Neutrophil (primary cell): ENCODE results near the gene STAT5A.
A peak's percentile ranks its signal among the peaks of the same experiment; 100 is the strongest.

Experiments used
- H3K27ac ChIP-seq: fragments of 200-600 bp; sonication (generic); 2 replicates; pipeline ENCODE4 v1.5.1; 2016; ENCODE audit warnings: mild to moderate bottlenecking, moderate library complexity
- H3K27me3 ChIP-seq: fragments of 200-600 bp; sonication (generic); 2 replicates; pipeline ENCODE4 v1.6.0; 2016; ENCODE audit warnings: mild to moderate bottlenecking
- H3K36me3 ChIP-seq: fragments of 200-600 bp; sonication (generic); 2 replicates; pipeline ENCODE4 v1.5.1; 2017
- H3K4me1 ChIP-seq, 2 experiments: fragments of 200-600 bp in 1 of 2; sonication (generic) in 1 of 2; 1 replicate in 1 of 2; 2 replicates in 1 of 2; pipeline versions ENCODE4 v1.5.1 to v1.6.1; 2013 to 2016; ENCODE audit warnings: low read depth in 1 of 2, low read length in 1 of 2, mild to moderate bottlenecking in 1 of 2, moderate library complexity in 1 of 2; ENCODE audit not compliant: control insufficient read depth in 1 of 2, insufficient read depth in 1 of 2
- H3K4me3 ChIP-seq, 2 experiments: fragments of 200-600 bp in 1 of 2; sonication (generic) in 1 of 2; 1 replicate in 1 of 2; 2 replicates in 1 of 2; pipeline ENCODE4 v1.5.1; 2013 to 2016; ENCODE audit warnings: low read depth in 1 of 2, low read length in 1 of 2, mild to moderate bottlenecking in 1 of 2, moderate library complexity in 1 of 2
- H3K9me3 ChIP-seq: fragments of 200-600 bp; sonication (generic); 2 replicates; pipeline ENCODE4 v1.5.1; 2016
- TF ChIP-seq, protein P1 (sequence below): fragments of 200-600 bp; sonication (generic); IDR thresholded peaks from 2 replicates; pipeline ENCODE4 v1.5.1; 2016; ENCODE audit warnings: antibody characterized with exemption

STAT5A gene

DNA sequence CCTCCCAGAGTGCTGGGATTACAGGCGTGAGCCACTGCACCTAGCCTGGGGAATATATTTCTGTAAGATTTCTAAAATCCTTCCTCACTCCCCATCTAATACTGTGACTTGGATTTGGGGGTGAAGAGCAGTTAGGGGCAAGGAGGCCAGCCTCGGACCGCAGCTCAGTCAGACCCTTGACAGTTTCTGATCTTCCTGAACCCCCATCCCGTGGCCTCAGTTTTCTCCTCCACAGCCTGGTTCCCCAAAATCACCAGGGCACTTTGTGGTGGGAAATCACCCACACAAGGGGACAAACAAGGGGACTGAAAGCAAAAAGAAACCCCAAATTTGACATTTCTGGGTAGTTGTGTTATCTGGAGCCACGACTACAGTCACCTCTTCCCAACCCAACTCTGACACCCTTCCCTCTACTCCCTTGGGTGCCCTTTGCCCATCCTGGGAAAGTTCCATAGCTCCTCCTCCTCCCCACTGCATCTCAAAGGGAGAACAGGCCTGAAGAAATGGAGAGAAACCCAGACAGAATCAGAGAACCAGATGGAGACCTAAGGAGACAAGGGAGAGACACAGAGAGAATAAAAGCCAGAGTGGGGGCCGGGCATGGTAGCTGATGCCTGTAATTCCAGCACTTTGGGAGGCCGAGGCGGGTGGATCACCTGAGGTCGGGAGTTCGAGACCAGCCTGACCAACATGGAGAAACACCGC is 2.8 kb upstream of the STAT5A start:
- H3K36me3 ChIP-seq, result no peaks in the 10 kb centered on the region
- no peak overlapping the region for H3K27ac ChIP-seq
- H3K27me3 ChIP-seq, result no peaks in the 10 kb centered on the region
- no peak overlapping the region for H3K4me3 ChIP-seq
- H3K9me3 ChIP-seq, result no peaks in the 10 kb centered on the region
- TF ChIP-seq, protein P1, sequence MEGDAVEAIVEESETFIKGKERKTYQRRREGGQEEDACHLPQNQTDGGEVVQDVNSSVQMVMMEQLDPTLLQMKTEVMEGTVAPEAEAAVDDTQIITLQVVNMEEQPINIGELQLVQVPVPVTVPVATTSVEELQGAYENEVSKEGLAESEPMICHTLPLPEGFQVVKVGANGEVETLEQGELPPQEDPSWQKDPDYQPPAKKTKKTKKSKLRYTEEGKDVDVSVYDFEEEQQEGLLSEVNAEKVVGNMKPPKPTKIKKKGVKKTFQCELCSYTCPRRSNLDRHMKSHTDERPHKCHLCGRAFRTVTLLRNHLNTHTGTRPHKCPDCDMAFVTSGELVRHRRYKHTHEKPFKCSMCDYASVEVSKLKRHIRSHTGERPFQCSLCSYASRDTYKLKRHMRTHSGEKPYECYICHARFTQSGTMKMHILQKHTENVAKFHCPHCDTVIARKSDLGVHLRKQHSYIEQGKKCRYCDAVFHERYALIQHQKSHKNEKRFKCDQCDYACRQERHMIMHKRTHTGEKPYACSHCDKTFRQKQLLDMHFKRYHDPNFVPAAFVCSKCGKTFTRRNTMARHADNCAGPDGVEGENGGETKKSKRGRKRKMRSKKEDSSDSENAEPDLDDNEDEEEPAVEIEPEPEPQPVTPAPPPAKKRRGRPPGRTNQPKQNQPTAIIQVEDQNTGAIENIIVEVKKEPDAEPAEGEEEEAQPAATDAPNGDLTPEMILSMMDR, result no peak
- H3K4me1 ChIP-seq, result peaks cover 41 to 43% of the 10 kb centered on the region in 2 experiments

DNA sequence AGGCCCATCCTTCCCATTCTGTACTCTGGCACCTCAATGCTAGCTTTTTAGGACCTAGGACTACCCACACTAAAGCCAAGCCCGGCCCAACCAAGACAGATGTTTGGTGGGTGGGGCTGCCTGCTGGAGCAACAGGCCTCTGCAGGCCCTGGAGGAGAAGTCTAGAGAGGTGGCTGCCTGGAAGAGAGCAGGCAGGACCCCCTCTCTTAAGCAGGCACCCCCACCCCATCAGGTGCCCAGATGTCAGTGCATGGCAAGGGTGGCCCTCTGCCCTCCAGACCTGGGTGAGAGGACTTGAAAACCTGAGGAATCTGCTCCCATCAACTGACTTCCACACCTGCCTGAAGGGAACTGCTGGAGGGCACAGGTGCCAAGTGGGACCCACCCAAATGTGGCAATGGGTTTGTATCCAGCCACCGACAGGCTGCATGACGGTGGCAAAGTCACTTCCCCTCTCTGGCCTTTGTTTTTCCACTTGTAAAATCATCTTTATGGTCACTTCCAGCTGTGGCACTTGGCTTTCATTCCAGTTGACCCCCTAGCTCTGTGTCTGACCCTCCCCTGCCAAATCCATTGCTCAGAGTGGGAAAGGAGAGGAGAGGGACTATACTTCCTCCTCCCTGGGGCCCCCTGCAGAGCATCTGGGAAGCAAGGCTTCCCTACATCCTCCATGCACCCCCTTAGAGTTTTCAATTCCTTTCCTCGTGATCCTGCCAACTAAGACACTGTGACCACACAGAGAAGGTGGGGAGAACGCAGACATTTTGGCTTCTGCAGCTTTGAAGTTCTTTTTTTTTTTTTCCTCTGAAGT is 1.7 kb upstream of the STAT5A start:
- Histone ChIP-seq H3K9me3 (no peaks in the 10 kb centered on the region), H3K36me3 (no peaks in the 10 kb centered on the region), H3K4me1 (peaks cover 44 to 45% of the 10 kb centered on the region in 2 experiments), H3K27ac (peak overlapping the region; percentile 98), H3K27me3 (no peaks in the 10 kb centered on the region), H3K4me3 (peak overlapping the region; percentile 81 to 93)
- TF ChIP-seq, protein P1, result no peak

DNA sequence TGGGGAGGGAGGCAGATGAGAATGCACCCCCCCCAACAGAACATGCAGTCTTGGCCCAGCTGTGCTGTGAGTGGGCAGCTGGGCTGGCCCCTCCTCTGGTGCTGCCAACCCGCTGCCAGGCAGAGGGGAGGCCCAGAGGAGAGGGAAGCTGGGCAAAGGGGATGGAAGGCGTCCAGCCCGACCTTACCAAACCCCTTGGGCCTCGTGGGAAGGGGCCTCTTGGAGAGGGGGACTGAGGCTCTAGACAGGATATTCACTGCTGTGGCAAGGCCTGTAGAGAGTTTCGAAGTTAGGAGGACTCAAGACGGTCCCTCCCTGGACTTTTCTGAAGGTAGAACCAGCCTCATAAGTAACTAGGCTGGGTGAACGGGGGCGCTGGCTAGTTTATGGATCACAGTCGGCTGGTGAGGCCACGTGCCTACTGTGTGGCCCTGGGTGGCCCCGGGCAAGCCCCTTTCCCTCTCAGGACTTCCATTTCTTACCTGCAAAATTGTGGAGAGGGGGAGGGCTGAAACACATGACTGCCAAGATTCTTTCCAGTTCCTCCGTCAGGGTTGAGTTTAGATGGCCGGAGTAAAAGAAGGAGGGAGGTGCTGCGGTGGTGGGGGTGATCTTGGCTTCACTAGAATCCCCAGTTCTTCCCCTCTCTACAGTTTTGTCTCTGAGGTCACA is 857 bp upstream of the STAT5A start:
- Histone ChIP-seq H3K9me3 (no peaks in the 10 kb centered on the region), H3K4me3 (peak overlapping the region; percentile 81 to 93), H3K4me1 (peaks cover 47 to 51% of the 10 kb centered on the region in 2 experiments), H3K27me3 (no peaks in the 10 kb centered on the region), H3K27ac (peak overlapping the region; percentile 98), H3K36me3 (peaks cover 2% of the 10 kb centered on the region)
- TF ChIP-seq, protein P1, result no peak

DNA sequence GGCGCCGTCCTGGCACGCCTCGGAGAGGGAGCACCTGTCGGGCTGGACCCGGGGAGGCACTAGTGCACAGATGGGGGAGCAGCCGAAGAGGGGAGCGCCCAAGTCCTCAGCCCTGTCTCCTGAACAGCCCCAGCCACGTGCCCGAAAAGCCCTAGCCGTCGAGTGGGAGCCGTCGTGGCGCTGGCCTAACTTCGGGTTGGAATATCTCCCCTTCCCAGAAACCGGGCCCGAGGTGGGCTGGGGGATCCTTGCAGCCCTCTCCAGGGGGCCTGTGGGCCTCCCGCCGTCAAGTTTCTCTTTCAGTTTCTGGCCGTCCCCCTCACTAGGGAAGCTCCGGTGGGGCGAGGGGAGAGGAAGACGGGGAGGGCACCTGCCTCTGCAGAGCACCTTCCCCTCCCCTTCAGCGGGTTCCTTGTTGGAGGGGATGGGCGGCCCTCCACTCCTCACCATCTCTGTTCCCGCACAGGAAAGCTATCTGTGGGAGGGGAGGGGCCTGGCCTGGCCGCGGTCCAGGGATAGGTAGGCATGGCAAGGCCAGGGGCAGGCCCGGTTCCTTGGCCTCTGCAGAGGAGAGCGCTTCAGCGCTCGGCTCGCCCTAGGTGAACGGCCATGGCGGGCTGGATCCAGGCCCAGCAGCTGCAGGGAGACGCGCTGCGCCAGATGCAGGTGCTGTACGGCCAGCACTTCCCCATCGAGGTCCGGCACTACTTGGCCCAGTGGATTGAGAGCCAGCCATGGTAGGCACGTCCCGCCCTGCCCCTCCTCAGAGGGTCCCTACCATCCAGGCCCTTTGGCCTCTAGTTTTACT is 709 bp downstream of the STAT5A start:
- TF ChIP-seq, protein P1, result no peak
- Histone ChIP-seq H3K9me3 (no peaks in the 10 kb centered on the region), H3K4me1 (peaks cover 51% of the 10 kb centered on the region in 2 experiments), H3K4me3 (peak overlapping the region; percentile 81 to 93), H3K36me3 (peaks cover 13% of the 10 kb centered on the region), H3K27ac (peak overlapping the region; percentile 98), H3K27me3 (no peaks in the 10 kb centered on the region)

DNA sequence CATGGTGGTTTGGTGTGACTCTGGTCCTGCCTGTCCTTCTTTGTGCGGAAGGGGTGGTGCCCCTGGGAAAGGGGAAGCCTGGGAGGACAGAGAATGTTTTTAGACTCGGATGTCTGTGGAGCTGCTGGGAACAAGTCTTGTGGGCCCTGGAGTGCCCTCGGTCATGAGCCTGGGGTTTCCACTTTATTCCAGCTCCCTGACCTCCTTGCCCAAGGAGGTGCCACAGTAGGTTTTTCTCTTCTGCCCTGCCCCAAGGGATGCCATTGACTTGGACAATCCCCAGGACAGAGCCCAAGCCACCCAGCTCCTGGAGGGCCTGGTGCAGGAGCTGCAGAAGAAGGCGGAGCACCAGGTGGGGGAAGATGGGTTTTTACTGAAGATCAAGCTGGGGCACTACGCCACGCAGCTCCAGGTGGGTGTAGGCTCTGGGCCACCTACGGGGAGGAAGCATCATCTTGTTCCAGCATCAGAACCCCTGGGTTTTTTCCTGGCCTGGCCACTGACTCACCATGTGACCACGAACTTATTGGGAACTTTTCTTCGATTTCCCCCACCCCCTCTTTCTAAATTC is 1.4 kb downstream of the STAT5A start:
- H3K4me3 ChIP-seq, result peak overlapping the region; percentile 81 to 93
- peaks cover 13% of the 10 kb centered on the region for H3K36me3 ChIP-seq
- TF ChIP-seq, protein P1, result no peak
- no peaks in the 10 kb centered on the region for H3K27me3 ChIP-seq
- no peaks in the 10 kb centered on the region for H3K9me3 ChIP-seq
- H3K27ac ChIP-seq, result peak overlapping the region; percentile 98
- H3K4me1 ChIP-seq, result peaks cover 58% of the 10 kb centered on the region in 2 experiments
